NCI-H524 (cell line): ENCODE data around the gene LRP1B.
"Not testable (repeated sequence)": the region's sequence is repeated elsewhere in the genome, so short reads cannot be mapped to it uniquely, and the experiment has no call there.

ENCODE experiments used
- DNase-seq, 2 experiments: peaks; one replicate each; lab custom pipeline; 2025; lab: John Stamatoyannopoulos, UW

Gene LRP1B

GRCh38 chr2:140440815-140441214 is 1690.0 kb downstream of the LRP1B start:
- peak; percentile 44 to 80 for DNase-seq

- DNase-seq, result peak; percentile 87 to 93
Measured at GRCh38 chr2:140436936-140437335, 1693.9 kb downstream of the LRP1B start.

- not testable (repeated sequence) for DNase-seq
Measured at GRCh38 chr2:140427033-140427432, 1703.8 kb downstream of the LRP1B start.

- no peak for DNase-seq
Measured at GRCh38 chr2:140424471-140424870, 1706.3 kb downstream of the LRP1B start.

GRCh38 chr2:140422759-140423158 is 1708.1 kb downstream of the LRP1B start:
- DNase-seq, result no peak

- DNase-seq, result no peak
Measured at GRCh38 chr2:140417504-140417903, 1713.3 kb downstream of the LRP1B start.

GRCh38 chr2:140416577-140416976 is 1714.2 kb downstream of the LRP1B start:
- DNase-seq, result no peak

GRCh38 chr2:140415035-140415434 is 1715.8 kb downstream of the LRP1B start:
- not testable (repeated sequence) for DNase-seq

- no peak for DNase-seq
Measured at GRCh38 chr2:140410695-140411094, 1720.1 kb downstream of the LRP1B start.

GRCh38 chr2:140401056-140401455 is 1729.8 kb downstream of the LRP1B start:
- DNase-seq, result no peak

- DNase-seq, result no peak
Measured at GRCh38 chr2:140392824-140393223, 1738.0 kb downstream of the LRP1B start.

- no peak for DNase-seq
Measured at GRCh38 chr2:140384946-140385345, 1745.9 kb downstream of the LRP1B start.

GRCh38 chr2:140383781-140384180 is 1747.0 kb downstream of the LRP1B start:
- DNase-seq, result no peak

GRCh38 chr2:140376686-140377085 is 1754.1 kb downstream of the LRP1B start:
- no peak for DNase-seq

- no peak for DNase-seq
Measured at GRCh38 chr2:140363131-140363530, 1767.7 kb downstream of the LRP1B start.

GRCh38 chr2:140362361-140362760 is 1768.5 kb downstream of the LRP1B start:
- DNase-seq, result no peak

GRCh38 chr2:140359056-140359771 is 1771.6 kb downstream of the LRP1B start:
- no peak for DNase-seq

- DNase-seq, result no peak
Measured at GRCh38 chr2:140356697-140357096, 1774.1 kb downstream of the LRP1B start.

GRCh38 chr2:140355511-140356090 is 1775.2 kb downstream of the LRP1B start:
- no peak for DNase-seq

GRCh38 chr2:140354544-140354943 is 1776.3 kb downstream of the LRP1B start:
- no peak for DNase-seq

GRCh38 chr2:140353541-140353940 is 1777.3 kb downstream of the LRP1B start:
- DNase-seq, result no peak

GRCh38 chr2:140351692-140352091 is 1779.1 kb downstream of the LRP1B start:
- DNase-seq, result no peak

GRCh38 chr2:140349695-140350094 is 1781.1 kb downstream of the LRP1B start:
- no peak for DNase-seq

- DNase-seq, result no peak
Measured at GRCh38 chr2:140348826-140349225, 1782.0 kb downstream of the LRP1B start.
